Memory B cell (primary cell): ENCODE data around the gene SAG.
"Not testable (repeated sequence)": the region's sequence is repeated elsewhere in the genome, so short reads cannot be mapped to it uniquely, and the experiment has no call there.

Experiments
- ATAC-seq: fragments of 150-1000 bp; cut with Tn5 transposase; 2 replicates; pipeline ENCODE4 v1.10.0; 2021; ENCODE audit warnings: low read depth, mild to moderate bottlenecking, moderate library complexity
- DNase-seq, 2 donors: peaks; one replicate each; pipeline ENCODE4 v3.0.0; 2022; ENCODE audit warnings: low spot score in 2 of 2
- H3K27ac Mint-ChIP-seq: one replicate; pipeline ENCODE4 v1.8.0; 2022; ENCODE audit warnings: mild to moderate bottlenecking, moderate library complexity, mixed read lengths
- H3K27me3 Mint-ChIP-seq: one replicate; pipeline ENCODE4 v1.8.0; 2022; ENCODE audit warnings: mixed read lengths
- H3K36me3 Mint-ChIP-seq: one replicate; pipeline ENCODE4 v1.8.0; 2022; ENCODE audit warnings: mild to moderate bottlenecking, mixed read lengths
- H3K4me1 Mint-ChIP-seq: one replicate; pipeline ENCODE4 v1.8.0; 2022; ENCODE audit warnings: mixed read lengths
- H3K4me3 Mint-ChIP-seq: one replicate; pipeline ENCODE4 v1.8.0; 2022; ENCODE audit warnings: mild to moderate bottlenecking, moderate library complexity, mixed read lengths
- H3K9me3 Mint-ChIP-seq: one replicate; pipeline ENCODE4 v1.8.0; 2022; ENCODE audit warnings: mixed read lengths

SAG gene

DNA sequence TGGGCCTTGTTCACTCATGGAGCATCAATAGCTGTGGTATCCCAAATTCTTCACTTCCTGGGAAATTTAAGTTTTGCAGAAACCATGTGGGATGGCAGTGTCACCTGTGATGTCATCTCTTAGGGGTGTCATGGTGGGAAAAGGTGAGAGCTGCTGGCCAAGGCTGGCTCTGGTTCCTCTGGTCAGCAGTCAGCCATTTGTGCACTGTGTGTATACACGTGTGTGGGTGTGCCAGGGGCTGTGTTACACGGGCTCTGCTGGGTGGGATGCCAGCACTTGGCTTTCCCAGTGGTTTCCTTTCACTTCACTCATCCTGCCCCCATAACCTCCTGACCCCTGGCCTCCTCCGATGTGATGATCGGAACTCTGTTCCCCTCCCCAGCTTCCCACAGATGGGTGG, 21.3 kb downstream of the SAG start:
- H3K36me3 Mint-ChIP-seq = no peaks in the 10 kb centered on the region
- H3K27me3 Mint-ChIP-seq = no peaks in the 10 kb centered on the region
- DNase-seq (no peak), ATAC-seq (no peak)
- peaks cover 44% of the 10 kb centered on the region for H3K4me1 Mint-ChIP-seq
- no peaks in the 10 kb centered on the region for H3K9me3 Mint-ChIP-seq
- H3K4me3 Mint-ChIP-seq = no peak overlapping the region
- H3K27ac Mint-ChIP-seq = peak overlapping the region; percentile 70

DNA sequence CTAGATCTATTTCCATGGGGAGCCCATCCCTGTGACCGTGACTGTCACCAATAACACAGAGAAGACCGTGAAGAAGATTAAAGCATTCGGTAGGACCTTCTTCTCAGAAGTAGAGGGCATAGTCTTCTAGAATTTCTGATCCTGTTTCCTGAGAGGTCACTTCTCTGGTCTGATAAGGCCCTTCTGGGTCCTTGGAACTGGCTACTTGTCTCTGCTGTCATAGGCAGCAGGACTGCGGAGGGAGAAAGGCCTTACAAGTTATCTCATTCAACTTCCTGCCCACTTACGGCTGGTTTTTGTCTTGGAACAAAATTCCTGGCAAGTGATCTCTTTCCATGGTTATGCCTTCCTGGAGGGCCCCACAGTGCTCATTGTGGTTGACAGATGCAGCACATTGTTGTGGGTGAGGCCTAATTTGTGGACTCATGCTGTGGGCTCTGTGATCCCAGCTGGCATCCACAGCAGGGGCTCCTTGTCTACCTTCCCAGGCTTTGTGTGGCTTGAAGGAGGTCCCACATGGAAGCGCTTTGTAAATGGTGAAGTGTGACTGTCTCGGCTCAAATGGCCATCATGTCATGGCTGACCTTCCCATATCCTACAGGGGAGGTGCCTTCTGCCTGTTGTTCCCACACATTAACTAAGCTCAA, 22.0 kb downstream of the SAG start:
- Mint-ChIP-seq H3K9me3 (no peaks in the 10 kb centered on the region), H3K27ac (peak overlapping the region; percentile 70), H3K4me3 (no peak overlapping the region), H3K27me3 (no peaks in the 10 kb centered on the region), H3K4me1 (peaks cover 44% of the 10 kb centered on the region), H3K36me3 (no peaks in the 10 kb centered on the region)
- ATAC-seq (no peak), DNase-seq (no peak)

DNA sequence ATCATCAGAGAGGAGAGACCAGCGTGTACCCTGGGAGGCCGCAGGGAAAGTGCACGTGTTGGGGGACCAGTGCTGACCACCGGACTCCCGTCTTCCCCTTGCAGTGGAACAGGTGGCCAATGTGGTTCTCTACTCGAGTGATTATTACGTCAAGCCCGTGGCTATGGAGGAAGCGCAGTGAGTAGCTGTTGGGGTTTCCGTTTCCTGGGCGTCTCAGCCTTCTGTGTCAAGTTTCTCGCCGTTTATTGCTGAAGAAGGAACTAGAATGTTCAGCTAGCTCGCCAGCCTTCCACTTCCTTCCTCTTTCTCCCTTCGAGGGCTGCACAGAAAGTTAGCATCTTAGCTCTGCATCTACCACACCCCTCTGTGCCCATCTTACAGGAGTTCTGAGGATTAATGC, 23.9 kb downstream of the SAG start:
- peak overlapping the region; percentile 86 for H3K27ac Mint-ChIP-seq
- H3K27me3 Mint-ChIP-seq = no peaks in the 10 kb centered on the region
- H3K4me1 Mint-ChIP-seq = peaks cover 40% of the 10 kb centered on the region
- H3K9me3 Mint-ChIP-seq = no peaks in the 10 kb centered on the region
- DNase-seq = peak; percentile 66 to 86
- peak; percentile 94 for ATAC-seq
- H3K4me3 Mint-ChIP-seq = peak overlapping the region; percentile 41
- no peaks in the 10 kb centered on the region for H3K36me3 Mint-ChIP-seq

DNA sequence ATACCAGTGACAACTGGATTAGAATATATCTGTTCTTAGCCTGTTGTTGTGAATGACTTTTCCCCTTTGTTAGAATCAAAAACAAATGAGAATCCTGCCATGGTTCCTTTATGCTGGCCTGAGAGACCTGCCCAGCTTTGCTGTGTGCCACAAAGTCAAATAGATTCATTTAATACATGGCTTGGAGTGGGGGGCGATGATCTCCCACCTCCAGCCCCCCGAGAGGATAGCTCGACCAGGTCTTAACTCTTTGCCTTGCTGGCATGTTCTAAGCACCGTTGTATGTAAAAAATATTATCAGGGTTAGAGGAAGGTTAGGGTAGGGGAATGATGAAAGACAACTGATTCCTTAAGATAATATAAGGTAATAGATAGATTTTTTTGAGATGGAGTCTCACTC, 24.5 kb downstream of the SAG start:
- DNase-seq = no peak
- Mint-ChIP-seq H3K9me3 (no peaks in the 10 kb centered on the region), H3K36me3 (no peaks in the 10 kb centered on the region), H3K4me1 (peaks cover 37% of the 10 kb centered on the region), H3K27me3 (no peaks in the 10 kb centered on the region), H3K4me3 (peak overlapping the region; percentile 41), H3K27ac (peak overlapping the region; percentile 86)
- no peak for ATAC-seq

DNA sequence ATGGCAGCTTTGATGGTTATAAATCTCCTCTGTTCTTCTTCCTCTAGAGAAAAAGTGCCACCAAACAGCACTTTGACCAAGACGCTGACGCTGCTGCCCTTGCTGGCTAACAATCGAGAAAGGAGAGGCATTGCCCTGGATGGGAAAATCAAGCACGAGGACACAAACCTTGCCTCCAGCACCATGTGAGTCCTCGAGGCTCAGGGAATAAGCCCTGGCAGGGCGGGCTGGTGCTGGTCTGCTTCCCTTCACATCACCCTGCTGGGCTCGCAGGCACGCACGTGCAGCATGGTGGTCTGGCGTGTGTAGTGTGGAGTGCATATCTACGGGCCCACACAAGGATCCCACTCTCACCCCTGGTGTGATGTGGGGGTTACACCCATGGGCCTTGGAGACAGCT, 27.3 kb downstream of the SAG start:
- H3K4me1 Mint-ChIP-seq = peaks cover 46% of the 10 kb centered on the region
- no peaks in the 10 kb centered on the region for H3K36me3 Mint-ChIP-seq
- DNase-seq (no peak), ATAC-seq (no peak)
- no peaks in the 10 kb centered on the region for H3K27me3 Mint-ChIP-seq
- H3K9me3 Mint-ChIP-seq = no peaks in the 10 kb centered on the region
- no peak overlapping the region for H3K27ac Mint-ChIP-seq
- H3K4me3 Mint-ChIP-seq = no peak overlapping the region

DNA sequence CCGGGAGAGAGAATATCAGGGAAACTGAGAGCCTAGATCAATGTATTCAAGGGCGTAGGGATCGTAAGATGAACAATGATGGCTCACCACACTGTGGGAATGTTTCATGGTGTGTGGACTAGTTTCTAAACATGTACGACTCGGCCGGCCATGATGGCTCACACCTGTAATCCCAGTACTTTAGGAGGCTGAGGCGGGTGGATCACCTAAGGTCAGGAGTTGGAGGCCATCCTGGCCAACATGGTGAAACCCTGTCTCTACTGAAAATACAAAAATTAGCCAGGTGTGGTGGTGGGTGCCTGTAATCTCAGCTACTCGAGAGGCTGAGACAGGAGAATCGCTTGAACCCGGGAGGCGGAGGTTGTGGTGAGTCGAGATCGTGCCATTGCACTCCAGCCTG, 28.5 kb downstream of the SAG start:
- not testable (repeated sequence) for DNase-seq, H3K4me3 Mint-ChIP-seq, H3K9me3 Mint-ChIP-seq, H3K27me3 Mint-ChIP-seq, H3K27ac Mint-ChIP-seq, ATAC-seq, H3K36me3 Mint-ChIP-seq
- H3K4me1 Mint-ChIP-seq = peaks cover 38% of the 10 kb centered on the region

DNA sequence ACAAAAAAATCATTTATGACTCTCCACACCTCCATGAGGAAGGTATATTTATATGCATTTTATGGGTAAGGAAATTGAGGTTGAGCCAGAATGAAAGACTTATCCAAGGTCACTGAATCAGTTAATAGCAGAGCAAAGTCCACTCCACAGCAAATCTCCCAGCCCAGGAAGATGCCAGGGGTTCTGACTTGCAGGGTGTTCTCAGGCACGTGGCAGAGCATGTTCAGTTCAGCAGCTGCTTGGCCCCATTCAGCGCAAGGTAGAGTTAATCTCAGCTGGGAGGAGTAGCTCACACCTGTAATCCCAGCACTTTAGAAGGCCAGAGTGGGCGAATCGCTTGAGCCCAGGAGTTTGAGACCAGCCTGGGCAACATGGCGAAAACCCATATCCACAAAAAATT, 28.9 kb downstream of the SAG start:
- no peaks in the 10 kb centered on the region for H3K9me3 Mint-ChIP-seq
- no peak for ATAC-seq
- no peaks in the 10 kb centered on the region for H3K36me3 Mint-ChIP-seq
- no peak for DNase-seq
- H3K27me3 Mint-ChIP-seq = no peaks in the 10 kb centered on the region
- no peak overlapping the region for H3K27ac Mint-ChIP-seq
- peaks cover 34% of the 10 kb centered on the region for H3K4me1 Mint-ChIP-seq
- no peak overlapping the region for H3K4me3 Mint-ChIP-seq

DNA sequence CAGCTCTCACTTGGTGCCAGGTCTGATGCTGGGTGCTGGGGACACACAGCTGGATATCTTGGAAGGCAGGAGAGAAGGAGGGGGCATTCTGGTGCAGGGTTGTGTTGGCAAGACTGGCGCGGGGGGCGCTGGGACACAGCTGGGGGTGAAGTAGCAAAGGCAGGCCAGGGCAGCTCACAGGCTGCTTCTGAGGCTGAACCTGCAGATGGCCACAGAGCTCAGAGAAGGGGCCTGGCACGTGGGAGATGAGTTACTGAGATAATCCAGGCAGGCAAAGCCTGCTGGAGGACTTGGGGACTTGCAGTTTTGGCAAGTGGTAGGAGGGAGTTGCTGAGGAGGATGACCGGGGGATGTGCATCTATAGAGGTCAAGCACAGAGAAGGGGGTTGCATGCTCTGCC, 30.4 kb downstream of the SAG start:
- DNase-seq (no peak), ATAC-seq (no peak)
- Mint-ChIP-seq H3K4me1 (peaks cover 27% of the 10 kb centered on the region), H3K27me3 (no peaks in the 10 kb centered on the region), H3K4me3 (no peak overlapping the region), H3K36me3 (no peaks in the 10 kb centered on the region), H3K9me3 (no peaks in the 10 kb centered on the region), H3K27ac (no peak overlapping the region)

DNA sequence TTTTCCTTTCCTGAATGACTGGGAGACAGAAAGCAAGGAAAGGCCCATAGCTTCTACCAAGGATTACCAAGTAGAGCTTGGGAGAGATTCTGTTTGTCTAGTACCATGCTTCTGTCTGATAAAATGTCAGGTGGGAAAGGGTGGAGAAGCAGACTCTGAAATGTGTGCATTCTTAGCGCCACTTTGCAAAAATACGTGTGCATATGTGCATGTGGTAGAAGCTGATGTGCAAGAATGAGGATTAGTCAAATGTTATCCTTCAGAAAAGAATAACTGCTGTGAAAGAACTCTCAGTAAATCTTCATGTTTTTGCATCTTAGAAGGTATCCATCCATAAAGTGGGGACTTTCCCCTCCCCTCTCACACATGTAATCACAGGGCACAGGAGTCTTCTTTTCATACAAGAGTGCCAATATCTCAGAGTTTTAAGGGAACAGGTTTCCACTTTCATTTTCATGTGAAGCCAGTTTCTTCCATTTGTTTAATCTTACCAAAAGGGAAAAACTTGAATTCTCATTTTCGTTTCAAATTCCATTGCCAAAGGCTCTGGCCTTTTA, 31.3 kb downstream of the SAG start:
- Mint-ChIP-seq H3K4me3 (no peak overlapping the region), H3K36me3 (no peaks in the 10 kb centered on the region), H3K9me3 (no peaks in the 10 kb centered on the region), H3K27ac (peak overlapping the region; percentile 48), H3K27me3 (no peaks in the 10 kb centered on the region), H3K4me1 (peaks cover 26% of the 10 kb centered on the region)
- DNase-seq (no peak), ATAC-seq (peak; percentile 79)

DNA sequence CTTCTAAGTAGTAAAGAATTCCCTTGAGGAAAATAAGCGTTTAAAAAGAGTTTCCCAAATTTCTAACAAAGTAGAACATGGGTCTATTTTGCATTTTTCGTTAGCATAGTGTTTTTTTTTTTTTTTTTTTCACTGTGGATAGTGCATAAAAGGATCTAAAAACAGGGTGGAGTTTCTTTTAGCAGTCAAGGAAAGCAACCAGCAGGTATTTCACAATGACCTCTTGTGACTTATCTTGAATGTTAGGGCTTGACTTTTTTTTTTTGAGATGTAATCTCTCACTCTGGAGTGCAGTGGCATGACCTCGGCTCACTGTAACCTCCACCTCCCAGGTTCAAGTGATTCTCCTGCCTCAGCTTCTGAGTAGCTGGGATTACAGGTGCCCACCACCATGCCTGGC, 31.8 kb downstream of the SAG start:
- Mint-ChIP-seq H3K9me3 (no peaks in the 10 kb centered on the region), H3K27ac (no peak overlapping the region), H3K36me3 (no peaks in the 10 kb centered on the region), H3K4me1 (peaks cover 21% of the 10 kb centered on the region), H3K4me3 (no peak overlapping the region), H3K27me3 (no peaks in the 10 kb centered on the region)
- ATAC-seq (no peak), DNase-seq (no peak)

DNA sequence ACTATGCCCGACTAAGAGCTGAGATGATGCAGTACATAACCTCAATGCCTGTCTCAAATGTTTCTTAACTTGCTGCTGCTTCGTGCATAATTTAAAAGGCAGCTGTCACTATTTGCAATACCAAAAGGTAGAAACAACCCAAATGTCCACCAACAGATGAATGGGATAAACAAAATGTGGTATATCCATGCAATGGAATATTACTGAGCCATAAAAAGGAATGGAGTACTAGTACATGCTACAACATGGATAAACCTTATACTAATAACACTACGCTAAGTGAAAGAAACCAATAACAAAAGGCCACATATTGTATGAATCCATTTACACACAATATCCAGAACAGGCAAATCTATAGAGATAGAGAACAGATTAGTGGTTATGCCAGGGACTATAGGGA, 33.7 kb downstream of the SAG start:
- ATAC-seq = no peak
- Mint-ChIP-seq H3K9me3 (no peaks in the 10 kb centered on the region), H3K4me1 (peaks cover 21% of the 10 kb centered on the region), H3K27ac (no peak overlapping the region), H3K27me3 (no peaks in the 10 kb centered on the region), H3K4me3 (no peak overlapping the region), H3K36me3 (no peaks in the 10 kb centered on the region)
- no peak for DNase-seq

DNA sequence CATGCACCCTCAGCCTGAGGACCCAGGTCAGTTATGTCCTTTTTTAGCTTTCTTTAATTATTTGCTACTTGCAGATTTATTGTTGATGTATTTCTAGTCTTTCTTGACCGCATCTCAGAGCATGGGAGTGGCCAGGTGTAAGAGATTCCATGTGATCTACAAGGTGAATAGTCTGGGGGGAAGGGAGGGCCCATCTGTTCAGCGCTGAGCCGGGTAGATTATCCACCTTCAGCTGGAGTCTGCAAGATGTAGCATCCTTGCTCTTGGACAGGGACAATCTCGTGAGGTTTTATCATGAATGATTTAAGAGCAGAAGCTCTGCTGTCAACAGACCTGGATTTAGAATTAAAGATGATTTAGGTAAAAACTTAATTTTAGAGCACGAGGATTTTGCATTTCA, 34.7 kb downstream of the SAG start:
- Mint-ChIP-seq H3K4me1 (peaks cover 25% of the 10 kb centered on the region), H3K4me3 (no peak overlapping the region), H3K27me3 (no peaks in the 10 kb centered on the region), H3K36me3 (no peaks in the 10 kb centered on the region), H3K9me3 (no peaks in the 10 kb centered on the region), H3K27ac (no peak overlapping the region)
- DNase-seq = no peak
- no peak for ATAC-seq

DNA sequence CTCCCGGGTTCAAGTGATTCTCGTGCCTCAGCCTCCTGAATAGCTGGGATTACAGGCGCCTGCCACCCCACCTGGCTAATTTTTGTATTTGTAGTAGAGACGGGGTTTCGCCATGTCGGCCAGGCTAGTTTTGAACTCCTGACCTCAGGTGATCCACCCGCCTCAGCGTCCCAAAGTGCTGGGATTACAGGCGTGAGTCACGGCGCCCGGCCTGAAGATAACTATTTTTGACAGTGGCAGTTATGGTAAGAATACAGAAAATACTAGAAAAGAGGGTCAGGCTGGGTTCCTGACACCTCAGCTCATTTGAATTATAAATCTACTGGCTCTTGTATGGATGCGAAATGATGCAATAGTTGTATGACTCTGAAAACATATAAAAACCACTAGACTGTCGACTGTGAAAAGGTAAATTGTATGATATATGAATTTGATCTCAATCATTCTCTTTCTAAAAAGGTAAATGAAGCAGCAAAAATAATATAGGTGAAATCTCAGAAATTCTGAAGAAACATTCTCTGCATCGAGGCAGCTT, 35.6 kb downstream of the SAG start:
- no peak overlapping the region for H3K27ac Mint-ChIP-seq

DNA sequence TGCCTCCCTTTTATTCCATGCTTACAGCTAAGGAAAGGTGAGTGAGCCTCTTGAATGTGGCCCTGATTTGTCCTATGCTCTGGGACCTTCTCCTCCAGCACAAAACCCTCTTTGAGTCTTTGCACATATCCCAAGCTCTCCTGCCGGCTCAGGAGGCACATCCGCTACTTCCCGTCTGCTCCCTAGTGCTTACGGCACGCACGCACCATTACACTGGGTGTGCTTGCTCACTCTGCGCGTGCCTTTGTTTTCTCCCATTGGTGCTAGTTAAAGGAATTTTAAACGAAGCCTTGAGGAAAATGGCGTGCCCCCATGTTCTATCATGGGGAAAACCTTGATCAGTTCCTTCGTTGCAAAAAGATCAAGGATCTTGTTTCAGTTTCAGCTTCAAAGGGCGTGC, 38.8 kb downstream of the SAG start:
- Mint-ChIP-seq H3K4me3 (no peak overlapping the region), H3K9me3 (no peaks in the 10 kb centered on the region), H3K4me1 (peaks cover 39% of the 10 kb centered on the region), H3K36me3 (no peaks in the 10 kb centered on the region), H3K27ac (no peak overlapping the region), H3K27me3 (no peaks in the 10 kb centered on the region)
- ATAC-seq (no peak), DNase-seq (no peak)

More for the DNA sequence above, 35.6 kb downstream of the SAG start:
- H3K27me3 Mint-ChIP-seq = no peaks in the 10 kb centered on the region
- no peak for DNase-seq
- H3K9me3 Mint-ChIP-seq = no peaks in the 10 kb centered on the region
- no peaks in the 10 kb centered on the region for H3K36me3 Mint-ChIP-seq
- no peak overlapping the region for H3K4me3 Mint-ChIP-seq
- peaks cover 25% of the 10 kb centered on the region for H3K4me1 Mint-ChIP-seq
- no peak for ATAC-seq

DNA sequence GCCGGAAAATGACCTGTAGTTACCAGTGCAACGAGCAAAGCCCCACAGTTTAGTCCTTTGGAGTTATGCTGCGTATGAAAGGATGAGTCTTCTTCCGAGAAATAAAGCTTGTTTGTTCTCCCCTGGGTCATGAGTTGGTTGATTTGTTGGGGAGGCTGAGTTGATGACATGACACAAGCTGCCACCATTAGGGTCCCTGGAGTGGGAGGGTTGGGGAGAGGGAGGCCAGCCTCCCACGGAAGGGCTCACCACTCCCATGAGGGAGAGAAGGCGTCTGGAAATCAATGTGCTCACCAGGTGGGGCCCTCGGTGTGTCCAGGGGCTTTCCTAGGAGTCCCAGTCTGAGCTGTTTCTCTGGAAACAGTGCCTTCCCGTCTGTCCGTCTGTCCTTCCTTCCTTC, 39.3 kb downstream of the SAG start:
- Mint-ChIP-seq H3K9me3 (no peaks in the 10 kb centered on the region), H3K4me1 (peaks cover 41% of the 10 kb centered on the region), H3K27me3 (no peaks in the 10 kb centered on the region), H3K36me3 (no peaks in the 10 kb centered on the region), H3K4me3 (no peak overlapping the region), H3K27ac (no peak overlapping the region)
- no peak for DNase-seq
- ATAC-seq = no peak
